ENCODE measurements around the gene ACO2. TPM values are rescaled to one million over a fixed set of nuclear protein-coding genes. Genes with fewer than 3 reads are reported as not detected.
A peak's percentile ranks its signal among the peaks of the same experiment; 100 is the strongest.

ACO2 gene
- total and polyA plus RNA-seq, 2 of the 4 experiments (the other 2 are of a cell fraction), result 71.3 to 72.9 TPM

DNA sequence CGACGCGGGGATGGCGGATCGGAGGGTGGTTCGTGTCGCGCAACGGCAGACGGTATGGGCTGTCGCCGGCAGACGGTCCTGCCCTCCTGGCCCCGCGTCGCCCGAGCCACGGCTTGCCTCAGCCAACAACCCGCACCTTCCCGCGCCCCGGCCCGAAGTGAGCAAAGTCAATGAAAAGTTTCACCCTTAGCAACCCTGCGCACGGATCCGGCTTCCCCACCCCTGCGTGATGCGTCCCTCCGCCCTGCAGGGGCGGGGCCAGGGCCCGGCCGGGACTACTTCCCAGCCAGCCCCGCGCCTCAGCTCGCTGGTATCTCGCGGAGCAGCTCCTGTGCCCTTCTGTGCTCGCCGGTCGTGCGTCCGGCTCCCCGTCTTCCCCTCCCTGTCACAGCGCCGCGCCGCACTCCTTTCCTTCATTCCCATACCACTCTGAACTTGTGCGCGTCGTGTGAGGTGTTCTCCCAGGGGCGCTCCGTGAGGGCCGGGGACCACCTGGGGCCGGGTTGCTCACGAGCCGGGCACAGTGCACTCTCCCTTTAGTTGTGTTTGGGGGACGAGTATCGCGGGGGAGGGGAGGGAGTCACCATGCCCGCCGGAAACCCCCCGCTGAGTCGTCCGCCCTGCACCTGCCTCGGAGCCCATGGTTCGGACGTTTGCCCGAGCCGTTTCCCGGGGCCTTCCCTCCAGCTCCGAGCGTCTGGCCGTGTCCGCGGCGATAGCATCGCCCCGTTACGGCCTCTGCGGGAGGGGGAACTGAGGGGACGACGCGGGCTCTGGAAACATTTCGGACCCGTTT lies 22.1 kb upstream of the ACO2 start, which contains the start of gene TOB2:
TOB2 (minus strand) TSS at position 163 of the 796 bp plus-strand sequence. CDS start 9,456 bp downstream, outside the sequence.
- Histone ChIP-seq H3K56ac (ENCODE audit: extremely low read depth, insufficient read depth, low read length) (peak within 1 kb of the TSS; percentile 93), H3K27ac (ENCODE audit: insufficient read depth, low read length) (peak within 1 kb of the TSS; percentile 97), H3K4me1 (ENCODE audit: control insufficient read depth, insufficient read depth, low read length) (peaks cover 3% of the 10 kb centered on the region), H2AK5ac (ENCODE audit: low read depth, low read length) (peak within 1 kb of the TSS; percentile 96), H3K18ac (ENCODE audit: low read depth, low read length) (peak within 1 kb of the TSS; percentile 75), H4K20me1 (ENCODE audit: insufficient read depth, low read length) (peaks cover 36% of the 10 kb centered on the region), H4K8ac (ENCODE audit: low read depth in 2 of 2, low read length in 2 of 2) (peak within 1 kb of the TSS; percentile 76 to 78), H2AK9ac (replicated peaks; ENCODE audit: low read depth, low read length, poor library complexity) (peak within 1 kb of the TSS; percentile 99), H3K4ac (ENCODE audit: low read depth, low read length) (peak within 1 kb of the TSS; percentile 93), H4K91ac (ENCODE audit: insufficient read depth, low read depth, low read length) (peak within 1 kb of the TSS; percentile 90), H3K4me2 (ENCODE audit: low read depth, low read length) (peak within 1 kb of the TSS; percentile 88), H3K9me1 (ENCODE audit: insufficient read depth, low read length) (peaks cover 12% of the 10 kb centered on the region), H2AFZ (replicated peaks; ENCODE audit: low read length, poor library complexity) (peak within 1 kb of the TSS; percentile 90), H2BK20ac (ENCODE audit: low read depth, low read length) (no peak within 1 kb of the TSS; the same call in 1 of the 2 replicates), H3K79me1 (ENCODE audit: low read depth in 1 of 2, low read length in 2 of 2) (peaks cover 13 to 36% of the 10 kb centered on the region in 2 experiments), H4K5ac (ENCODE audit: low read depth, low read length) (peak within 1 kb of the TSS; percentile 56), H3K14ac (replicated peaks; ENCODE audit: low read depth, low read length) (peak within 1 kb of the TSS; percentile 95), H3K9me3 (ENCODE audit: control insufficient read depth, insufficient read depth, low read length) (no peaks in the 10 kb centered on the region), H3K9ac (ENCODE audit: low read depth, low read length) (peak within 1 kb of the TSS; percentile 93), H2BK15ac (ENCODE audit: low read depth, low read length) (peak within 1 kb of the TSS; percentile 25; the same call in 1 of the 3 replicates), H2BK5ac (ENCODE audit: low read depth, low read length, poor library complexity, severe bottlenecking) (peak within 1 kb of the TSS; percentile 88), H3K27me3 (ENCODE audit: control insufficient read depth, insufficient read depth, low read length) (no peaks in the 10 kb centered on the region), H2BK120ac (ENCODE audit: low read depth, low read length) (peak within 1 kb of the TSS; percentile 45; the same call in 1 of the 2 replicates), H3K23ac (ENCODE audit: low read depth, low read length) (peak within 1 kb of the TSS; percentile 97), H3K36me3 (ENCODE audit: control insufficient read depth, insufficient read depth, low read length) (peaks cover 5% of the 10 kb centered on the region), H3K4me3 (ENCODE audit: insufficient read depth, low read depth, low read length) (peak within 1 kb of the TSS; percentile 97)
- ChIA-PET CTCF (interaction anchor here (1.0 kb wide), 1 partner anchor 44 kb away, joined by 3 read pairs; no protein-coding TSS in a partner anchor), POLR2A (ENCODE audit: unreplicated experiment) (interaction anchor here (0.6 to 1.4 kb wide), 2 partner anchors 22 to 43 kb away, joined by 3 read pairs; partner anchors contain the start of gene PHF5A)
- dilution Hi-C loops (cut with HindIII; ENCODE audit: low sequenced_read_pairs, unreplicated experiment) (no loop called here), intact Hi-C loops (cut with micrococcal nuclease) (loop anchor here (1.0 to 2.0 kb wide), 4 partner anchors 66 to 162 kb away; partner anchors contain the start of gene TEF), in situ Hi-C loops (cut with MboI; ENCODE audit: low sequenced_read_pairs) (no loop called here)
- ATAC-seq (ENCODE audit: low read depth) (peak; percentile 63), DNase-seq (peak; percentile 95)
- BruUV-seq (replicated peaks), result no TSS peak
- WGBS, 2 experiments (ENCODE audit: extremely low coverage in 2 of 2, insufficient read length in 1 of 2), result 1% methylated on average over 32 of the region's 85 CpGs; no CpG with 5 or more reads in 1 of the 2 experiments
- peak; percentile 58; the same call in 1 of the 2 replicates for TF ChIP-seq BHLHE40 (IDR thresholded peaks at IDR 0.05; ENCODE audit: low read depth, low read length)
- TF ChIP-seq MAZ (IDR thresholded peaks at IDR 0.05; ENCODE audit: borderline replicate concordance, low read depth, low read length), result peak; percentile 99
- TF ChIP-seq MXI1 (IDR thresholded peaks at IDR 0.05; ENCODE audit: borderline replicate concordance, low read depth, low read length), result peak; percentile 87; the same call in 1 of the 2 replicates
- 0 out of 2 replicates have a peak, but pooled peaks have one; percentile 5 for TF ChIP-seq SMC3 (IDR thresholded peaks at IDR 0.05; ENCODE audit: low read depth, low read length)
- TF ChIP-seq RCOR1 (IDR thresholded peaks at IDR 0.05; ENCODE audit: insufficient replicate concordance, low read length), result peak; percentile 10
- TF ChIP-seq, protein P1, sequence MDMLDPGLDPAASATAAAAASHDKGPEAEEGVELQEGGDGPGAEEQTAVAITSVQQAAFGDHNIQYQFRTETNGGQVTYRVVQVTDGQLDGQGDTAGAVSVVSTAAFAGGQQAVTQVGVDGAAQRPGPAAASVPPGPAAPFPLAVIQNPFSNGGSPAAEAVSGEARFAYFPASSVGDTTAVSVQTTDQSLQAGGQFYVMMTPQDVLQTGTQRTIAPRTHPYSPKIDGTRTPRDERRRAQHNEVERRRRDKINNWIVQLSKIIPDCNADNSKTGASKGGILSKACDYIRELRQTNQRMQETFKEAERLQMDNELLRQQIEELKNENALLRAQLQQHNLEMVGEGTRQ (IDR thresholded peaks at IDR 0.05; ENCODE audit: low read depth, low read length), result peak; percentile 27; the same call in 1 of the 2 replicates
- no peak for TF ChIP-seq CHD1 (IDR thresholded peaks at IDR 0.05; ENCODE audit: low read depth, low read length)
- TF ChIP-seq MAFK (IDR thresholded peaks at IDR 0.05; ENCODE audit: low read depth, low read length), result no peak
- TF ChIP-seq FOS (IDR thresholded peaks at IDR 0.05; ENCODE audit: low read depth, low read length), result no peak; the same call in 1 of the 2 replicates
- TF ChIP-seq, protein P2, sequence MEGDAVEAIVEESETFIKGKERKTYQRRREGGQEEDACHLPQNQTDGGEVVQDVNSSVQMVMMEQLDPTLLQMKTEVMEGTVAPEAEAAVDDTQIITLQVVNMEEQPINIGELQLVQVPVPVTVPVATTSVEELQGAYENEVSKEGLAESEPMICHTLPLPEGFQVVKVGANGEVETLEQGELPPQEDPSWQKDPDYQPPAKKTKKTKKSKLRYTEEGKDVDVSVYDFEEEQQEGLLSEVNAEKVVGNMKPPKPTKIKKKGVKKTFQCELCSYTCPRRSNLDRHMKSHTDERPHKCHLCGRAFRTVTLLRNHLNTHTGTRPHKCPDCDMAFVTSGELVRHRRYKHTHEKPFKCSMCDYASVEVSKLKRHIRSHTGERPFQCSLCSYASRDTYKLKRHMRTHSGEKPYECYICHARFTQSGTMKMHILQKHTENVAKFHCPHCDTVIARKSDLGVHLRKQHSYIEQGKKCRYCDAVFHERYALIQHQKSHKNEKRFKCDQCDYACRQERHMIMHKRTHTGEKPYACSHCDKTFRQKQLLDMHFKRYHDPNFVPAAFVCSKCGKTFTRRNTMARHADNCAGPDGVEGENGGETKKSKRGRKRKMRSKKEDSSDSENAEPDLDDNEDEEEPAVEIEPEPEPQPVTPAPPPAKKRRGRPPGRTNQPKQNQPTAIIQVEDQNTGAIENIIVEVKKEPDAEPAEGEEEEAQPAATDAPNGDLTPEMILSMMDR (conservative IDR thresholded peaks at IDR 0.05; ENCODE audit: low read depth, low read length), result no peak
- TF ChIP-seq POLR2A (IDR thresholded peaks at IDR 0.05; ENCODE audit: low read depth, low read length), result peak; percentile 99
- TF ChIP-seq, protein P3, sequence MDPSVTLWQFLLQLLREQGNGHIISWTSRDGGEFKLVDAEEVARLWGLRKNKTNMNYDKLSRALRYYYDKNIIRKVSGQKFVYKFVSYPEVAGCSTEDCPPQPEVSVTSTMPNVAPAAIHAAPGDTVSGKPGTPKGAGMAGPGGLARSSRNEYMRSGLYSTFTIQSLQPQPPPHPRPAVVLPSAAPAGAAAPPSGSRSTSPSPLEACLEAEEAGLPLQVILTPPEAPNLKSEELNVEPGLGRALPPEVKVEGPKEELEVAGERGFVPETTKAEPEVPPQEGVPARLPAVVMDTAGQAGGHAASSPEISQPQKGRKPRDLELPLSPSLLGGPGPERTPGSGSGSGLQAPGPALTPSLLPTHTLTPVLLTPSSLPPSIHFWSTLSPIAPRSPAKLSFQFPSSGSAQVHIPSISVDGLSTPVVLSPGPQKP (IDR thresholded peaks at IDR 0.05; ENCODE audit: borderline replicate concordance, low read depth, low read length), result no peak
- TF ChIP-seq NFE2L2 (IDR thresholded peaks at IDR 0.05; ENCODE audit: low read depth, low read length), result no peak
